Measurements from ENCODE around the gene THSD4.
"Not testable (repeated sequence)": the region's sequence is repeated elsewhere in the genome, so short reads cannot be mapped to it uniquely, and the experiment has no call there.

The THSD4 gene

DNA sequence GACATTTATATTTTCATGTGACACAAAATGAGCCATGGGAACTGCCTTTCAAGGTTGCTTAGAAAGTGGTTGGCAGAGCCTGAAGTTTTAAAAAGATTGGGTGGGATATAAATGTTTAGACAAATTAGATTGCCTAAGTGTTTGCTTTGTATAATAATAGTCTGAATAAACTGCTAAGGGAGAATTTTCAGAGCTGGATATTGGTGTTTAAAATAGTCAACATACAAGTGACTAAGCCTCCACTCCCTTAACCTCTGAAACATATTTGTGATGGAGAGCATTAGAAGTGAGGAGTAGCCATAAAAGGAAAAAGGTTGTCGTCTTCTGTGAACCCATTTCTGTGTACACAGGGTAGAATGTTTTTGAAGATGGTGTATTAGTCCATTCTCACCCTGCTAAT, 201.6 kb downstream of the THSD4 start:
- Histone ChIP-seq H3K27ac (ENCODE audit: low read length) (no peak overlapping the region), H3K9me3 (replicated peaks; ENCODE audit: insufficient read depth, low read length) (no peaks in the 10 kb centered on the region), H3K9me2 (replicated peaks; ENCODE audit: insufficient read depth, low read length) (no peaks in the 10 kb centered on the region), H3K79me2 (ENCODE audit: low read length) (no peaks in the 10 kb centered on the region), H3K4me1 (ENCODE audit: low read length) (no peaks in the 10 kb centered on the region), H3K4me3 (ENCODE audit: low read length) (no peak overlapping the region), H3F3A (ENCODE audit: insufficient read depth, low read length) (no peaks in the 10 kb centered on the region), H4K20me1 (ENCODE audit: insufficient read depth, low read length) (no peaks in the 10 kb centered on the region), H2AFZ (ENCODE audit: low read length) (no peak overlapping the region), H3K36me3 (replicated peaks; ENCODE audit: insufficient read depth, low read length) (no peaks in the 10 kb centered on the region), H3K4me2 (ENCODE audit: low read depth, low read length) (no peak overlapping the region), H3K27me3 (replicated peaks; ENCODE audit: insufficient read depth, low read length) (no peaks in the 10 kb centered on the region), H3K9ac (ENCODE audit: low read length) (no peak overlapping the region)
- no peak for DNase-seq
- no peak for TF ChIP-seq EZH2 (optimal IDR thresholded peaks at IDR 0.05; ENCODE audit: low read depth, low read length)
- no peak for TF ChIP-seq EZH2phosphoT487 (IDR thresholded peaks at IDR 0.05; ENCODE audit: low read length)
- TF ChIP-seq, protein P1, sequence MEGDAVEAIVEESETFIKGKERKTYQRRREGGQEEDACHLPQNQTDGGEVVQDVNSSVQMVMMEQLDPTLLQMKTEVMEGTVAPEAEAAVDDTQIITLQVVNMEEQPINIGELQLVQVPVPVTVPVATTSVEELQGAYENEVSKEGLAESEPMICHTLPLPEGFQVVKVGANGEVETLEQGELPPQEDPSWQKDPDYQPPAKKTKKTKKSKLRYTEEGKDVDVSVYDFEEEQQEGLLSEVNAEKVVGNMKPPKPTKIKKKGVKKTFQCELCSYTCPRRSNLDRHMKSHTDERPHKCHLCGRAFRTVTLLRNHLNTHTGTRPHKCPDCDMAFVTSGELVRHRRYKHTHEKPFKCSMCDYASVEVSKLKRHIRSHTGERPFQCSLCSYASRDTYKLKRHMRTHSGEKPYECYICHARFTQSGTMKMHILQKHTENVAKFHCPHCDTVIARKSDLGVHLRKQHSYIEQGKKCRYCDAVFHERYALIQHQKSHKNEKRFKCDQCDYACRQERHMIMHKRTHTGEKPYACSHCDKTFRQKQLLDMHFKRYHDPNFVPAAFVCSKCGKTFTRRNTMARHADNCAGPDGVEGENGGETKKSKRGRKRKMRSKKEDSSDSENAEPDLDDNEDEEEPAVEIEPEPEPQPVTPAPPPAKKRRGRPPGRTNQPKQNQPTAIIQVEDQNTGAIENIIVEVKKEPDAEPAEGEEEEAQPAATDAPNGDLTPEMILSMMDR (IDR thresholded peaks at IDR 0.05; ENCODE audit: low read length): no peak

DNA sequence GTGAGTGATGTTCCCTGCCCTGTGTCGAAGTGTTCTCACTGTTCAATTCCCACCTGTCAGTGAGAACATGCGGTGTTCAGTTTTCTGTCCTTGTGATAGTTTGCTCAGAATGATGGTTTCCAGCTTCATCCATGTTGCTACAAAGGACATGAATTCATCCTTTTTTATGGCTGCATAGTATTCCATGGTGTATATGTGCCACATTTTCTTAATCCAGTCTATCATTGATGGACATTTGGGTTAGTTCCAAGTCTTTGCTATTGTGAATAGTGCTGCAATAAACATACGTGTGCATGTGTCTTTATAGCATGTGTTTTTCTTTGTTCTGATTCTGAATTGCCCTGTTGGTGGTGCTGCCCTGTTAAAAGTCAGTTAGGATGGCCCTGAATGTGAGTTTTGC, 204.2 kb downstream of the THSD4 start:
- DNase-seq; H3K36me3 ChIP-seq (replicated peaks; ENCODE audit: insufficient read depth, low read length); H3K27me3 ChIP-seq (replicated peaks; ENCODE audit: insufficient read depth, low read length); H2AFZ ChIP-seq (ENCODE audit: low read length); H3K9ac ChIP-seq (ENCODE audit: low read length); H4K20me1 ChIP-seq (ENCODE audit: insufficient read depth, low read length); H3K9me3 ChIP-seq (replicated peaks; ENCODE audit: insufficient read depth, low read length); H3K27ac ChIP-seq (ENCODE audit: low read length); H3F3A ChIP-seq (ENCODE audit: insufficient read depth, low read length); H3K9me2 ChIP-seq (replicated peaks; ENCODE audit: insufficient read depth, low read length); H3K79me2 ChIP-seq (ENCODE audit: low read length); H3K4me3 ChIP-seq (ENCODE audit: low read length); H3K4me1 ChIP-seq (ENCODE audit: low read length); H3K4me2 ChIP-seq (ENCODE audit: low read depth, low read length): not testable (repeated sequence)

DNA sequence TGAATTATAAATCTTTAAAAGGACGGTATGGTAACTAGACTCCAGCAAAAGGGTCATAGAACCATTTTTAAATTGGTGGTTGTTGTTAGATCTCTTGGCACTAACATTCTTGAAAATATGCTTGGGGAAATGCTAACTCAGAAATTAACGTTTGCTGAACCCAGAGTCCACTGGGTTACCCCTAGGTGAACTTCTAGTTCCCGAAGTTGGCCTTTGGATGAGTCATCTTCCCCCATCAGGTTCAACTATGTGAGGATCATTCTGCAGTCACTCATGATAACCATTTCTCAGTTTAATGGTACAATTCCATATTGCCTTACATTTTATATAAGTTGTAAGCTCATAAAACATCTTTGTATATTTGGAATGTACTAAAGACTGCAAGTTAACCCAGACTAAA, 204.7 kb downstream of the THSD4 start:
- Histone ChIP-seq H3K79me2 (ENCODE audit: low read length) (no peaks in the 10 kb centered on the region), H2AFZ (ENCODE audit: low read length) (no peak overlapping the region), H3K9ac (ENCODE audit: low read length) (no peak overlapping the region), H4K20me1 (ENCODE audit: insufficient read depth, low read length) (no peaks in the 10 kb centered on the region), H3K27me3 (replicated peaks; ENCODE audit: insufficient read depth, low read length) (no peaks in the 10 kb centered on the region), H3K9me2 (replicated peaks; ENCODE audit: insufficient read depth, low read length) (no peaks in the 10 kb centered on the region), H3F3A (ENCODE audit: insufficient read depth, low read length) (no peaks in the 10 kb centered on the region), H3K27ac (ENCODE audit: low read length) (no peak overlapping the region), H3K4me3 (ENCODE audit: low read length) (no peak overlapping the region), H3K36me3 (replicated peaks; ENCODE audit: insufficient read depth, low read length) (no peaks in the 10 kb centered on the region), H3K9me3 (replicated peaks; ENCODE audit: insufficient read depth, low read length) (no peaks in the 10 kb centered on the region), H3K4me2 (ENCODE audit: low read depth, low read length) (no peak overlapping the region), H3K4me1 (ENCODE audit: low read length) (no peaks in the 10 kb centered on the region)
- TF ChIP-seq EZH2 (optimal IDR thresholded peaks at IDR 0.05; ENCODE audit: low read depth, low read length) (no peak), EZH2phosphoT487 (IDR thresholded peaks at IDR 0.05; ENCODE audit: low read length) (no peak)
- TF ChIP-seq, protein P1 (IDR thresholded peaks at IDR 0.05; ENCODE audit: low read length): no peak
- no peak for DNase-seq

DNA sequence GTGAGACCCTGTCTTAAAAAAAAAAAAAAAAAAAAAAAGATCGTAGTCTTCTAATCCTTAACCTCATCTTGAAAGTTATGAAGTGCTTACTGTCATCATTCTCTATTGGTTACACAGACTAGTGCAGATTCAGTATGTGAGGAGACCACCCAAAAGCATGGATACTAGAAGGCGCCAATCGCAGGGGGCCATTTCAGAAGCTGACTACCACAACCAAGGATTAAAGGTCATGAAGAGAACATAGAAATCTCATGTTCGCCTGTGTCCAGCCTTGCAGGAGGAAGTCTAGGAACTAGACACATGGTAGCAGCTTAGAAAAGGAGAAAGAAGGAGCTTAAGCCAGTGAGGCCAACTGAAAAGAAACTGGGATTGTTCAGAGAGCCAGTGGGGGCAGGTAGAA, 207.8 kb downstream of the THSD4 start:
- no peaks in the 10 kb centered on the region for H3K36me3 ChIP-seq (replicated peaks; ENCODE audit: insufficient read depth, low read length)
- H4K20me1 ChIP-seq (ENCODE audit: insufficient read depth, low read length): no peaks in the 10 kb centered on the region
- TF ChIP-seq, protein P1 (IDR thresholded peaks at IDR 0.05; ENCODE audit: low read length): no peak
- TF ChIP-seq EZH2phosphoT487 (IDR thresholded peaks at IDR 0.05; ENCODE audit: low read length) (no peak), EZH2 (optimal IDR thresholded peaks at IDR 0.05; ENCODE audit: low read depth, low read length) (no peak)
- H3K4me2 ChIP-seq (ENCODE audit: low read depth, low read length): no peak overlapping the region
- H3K4me1 ChIP-seq (ENCODE audit: low read length): no peaks in the 10 kb centered on the region
- H3K9me3 ChIP-seq (replicated peaks; ENCODE audit: insufficient read depth, low read length): no peaks in the 10 kb centered on the region
- no peaks in the 10 kb centered on the region for H3F3A ChIP-seq (ENCODE audit: insufficient read depth, low read length)
- H2AFZ ChIP-seq (ENCODE audit: low read length): no peak overlapping the region
- no peak for DNase-seq
- H3K79me2 ChIP-seq (ENCODE audit: low read length): no peaks in the 10 kb centered on the region
- H3K9ac ChIP-seq (ENCODE audit: low read length): no peak overlapping the region
- H3K4me3 ChIP-seq (ENCODE audit: low read length): no peak overlapping the region
- H3K9me2 ChIP-seq (replicated peaks; ENCODE audit: insufficient read depth, low read length): no peaks in the 10 kb centered on the region
- no peaks in the 10 kb centered on the region for H3K27me3 ChIP-seq (replicated peaks; ENCODE audit: insufficient read depth, low read length)
- no peak overlapping the region for H3K27ac ChIP-seq (ENCODE audit: low read length)

Data from MM.1S (cell line).